Duodenal mucosa (tissue), 2 donors: Measurements from ENCODE around the gene ZNF385B.

ENCODE experiments used
- H3K27ac ChIP-seq: one replicate; pipeline ENCODE4 v1.7.0; 2013; ENCODE audit warnings: low read depth, low read length
- H3K27me3 ChIP-seq, 2 donors: one replicate each; pipeline ENCODE4 v1.7.0; 2013; ENCODE audit warnings: low read length in 2 of 2, control low read depth in 1 of 2; ENCODE audit not compliant: insufficient read depth in 2 of 2, control insufficient read depth in 1 of 2
- H3K36me3 ChIP-seq, 2 donors: one replicate each; pipeline ENCODE4 v1.7.0; 2013; ENCODE audit warnings: low read length in 2 of 2, control low read depth in 1 of 2; ENCODE audit not compliant: insufficient read depth in 2 of 2, control insufficient read depth in 1 of 2
- H3K4me1 ChIP-seq, 2 donors: one replicate each; pipeline ENCODE4 v1.7.0; 2013; ENCODE audit warnings: low read length in 2 of 2, control low read depth in 1 of 2; ENCODE audit not compliant: insufficient read depth in 2 of 2, control insufficient read depth in 1 of 2
- H3K4me3 ChIP-seq, 2 donors: one replicate each; pipeline ENCODE4 v1.7.0; 2013; ENCODE audit warnings: low read length in 2 of 2, low read depth in 1 of 2
- H3K9ac ChIP-seq, 2 donors: one replicate each; pipeline ENCODE4 v1.7.0; 2013; ENCODE audit warnings: low read length in 2 of 2, low read depth in 1 of 2
- H3K9me3 ChIP-seq, 2 donors: one replicate each; pipeline ENCODE4 v1.7.0; 2013; ENCODE audit warnings: low read length in 2 of 2, control low read depth in 1 of 2; ENCODE audit not compliant: control insufficient read depth in 1 of 2

ZNF385B gene

DNA sequence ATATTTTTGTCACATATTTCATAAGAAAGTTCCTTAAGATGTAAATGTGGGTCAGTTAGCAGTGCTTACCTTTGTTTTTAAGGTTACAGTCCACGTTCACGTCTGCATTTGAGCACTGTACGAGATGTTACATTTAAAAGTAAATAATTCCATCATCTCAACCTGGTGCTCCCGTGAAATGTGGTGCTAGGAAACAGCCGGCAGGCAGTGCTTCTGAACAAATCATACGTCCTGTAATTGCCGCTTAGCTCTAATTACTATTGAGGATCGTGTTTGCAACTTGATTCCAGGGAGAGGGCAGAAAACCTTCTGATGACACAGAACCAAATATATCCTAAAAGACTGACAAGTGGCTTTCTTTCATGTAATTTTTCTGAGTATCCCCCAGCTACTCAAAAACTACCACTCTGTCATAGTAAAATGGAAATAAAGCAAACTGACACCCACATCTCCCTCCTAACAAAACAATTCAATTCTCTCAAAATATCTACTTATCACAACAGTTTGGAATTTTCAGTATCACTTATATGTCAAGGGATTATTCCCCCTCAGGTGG, 299.0 kb downstream of the ZNF385B start:
- Histone ChIP-seq H3K36me3 (no peaks in the 10 kb centered on the region), H3K9me3 (no peaks in the 10 kb centered on the region), H3K9ac (no peak overlapping the region), H3K4me3 (no peak overlapping the region), H3K27ac (no peak overlapping the region), H3K27me3 (no peaks in the 10 kb centered on the region), H3K4me1 (no peaks in the 10 kb centered on the region)

GRCh38 chr2:179561702-179562101, 299.7 kb downstream of the ZNF385B start:
- Histone ChIP-seq H3K4me1 (no peaks in the 10 kb centered on the region), H3K36me3 (no peaks in the 10 kb centered on the region), H3K9me3 (no peaks in the 10 kb centered on the region), H3K27ac (no peak overlapping the region), H3K27me3 (no peaks in the 10 kb centered on the region), H3K4me3 (no peak overlapping the region), H3K9ac (no peak overlapping the region)

DNA sequence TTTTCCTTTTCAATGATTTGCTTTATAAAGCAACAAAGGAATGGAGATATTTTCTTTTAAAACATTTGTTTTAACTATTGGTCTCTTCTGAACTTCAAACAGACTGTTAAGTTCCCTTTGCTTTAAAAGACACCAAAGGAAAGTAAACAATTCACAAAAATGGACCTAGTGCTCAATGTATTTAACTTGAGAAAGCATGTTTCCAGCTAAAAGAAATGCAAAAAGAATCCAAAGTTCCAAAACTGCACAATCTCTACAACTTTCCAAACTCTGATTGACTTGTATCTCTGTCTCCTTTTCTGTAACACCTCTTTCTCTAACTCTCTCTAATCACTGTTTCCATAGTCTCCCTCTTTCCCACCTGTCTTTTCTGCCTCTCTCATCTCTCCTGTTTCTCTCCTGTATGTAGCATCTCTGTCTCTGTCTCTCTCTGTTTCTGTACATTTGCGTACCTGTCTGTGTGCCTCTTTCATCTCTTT, 301.1 kb downstream of the ZNF385B start:
- Histone ChIP-seq H3K27ac (no peak overlapping the region), H3K36me3 (no peaks in the 10 kb centered on the region), H3K4me1 (no peaks in the 10 kb centered on the region), H3K9me3 (no peaks in the 10 kb centered on the region), H3K4me3 (no peak overlapping the region), H3K9ac (no peak overlapping the region), H3K27me3 (no peaks in the 10 kb centered on the region)

DNA sequence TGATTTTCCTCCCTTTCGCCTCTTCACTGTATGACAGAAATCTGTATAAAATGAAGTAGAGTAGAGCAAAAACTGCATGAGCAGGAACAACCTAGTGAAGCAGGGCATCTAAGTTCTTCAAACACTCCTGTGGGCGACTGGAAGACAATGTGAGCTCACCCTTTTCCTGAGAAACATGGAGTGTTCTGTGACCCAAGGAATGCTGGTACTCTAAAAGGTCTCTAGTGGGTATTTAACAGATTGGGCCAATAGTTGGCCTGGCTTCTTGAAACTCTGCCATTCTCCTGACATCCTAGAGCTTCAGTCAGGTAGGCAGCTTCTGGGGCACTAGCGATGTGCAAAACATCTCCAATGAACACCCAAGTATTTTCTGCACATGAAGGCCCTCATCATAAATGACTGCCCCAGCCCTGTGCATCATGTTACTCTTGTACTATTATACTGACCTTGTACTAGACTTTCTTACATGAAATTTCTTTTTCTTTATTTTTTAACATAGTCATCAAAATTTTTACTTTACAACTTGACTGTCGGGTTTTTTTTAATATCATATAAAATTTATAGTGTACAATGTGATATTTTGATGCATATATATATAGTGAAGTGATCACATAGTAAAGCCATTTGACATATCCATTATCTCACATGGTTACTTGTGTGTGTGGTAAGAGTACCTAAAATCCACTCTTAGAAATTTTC, 302.2 kb downstream of the ZNF385B start:
- no peaks in the 10 kb centered on the region for H3K36me3 ChIP-seq
- H3K9ac ChIP-seq, result no peak overlapping the region
- H3K9me3 ChIP-seq, result no peaks in the 10 kb centered on the region
- H3K27ac ChIP-seq, result no peak overlapping the region
- no peak overlapping the region for H3K4me3 ChIP-seq
- no peaks in the 10 kb centered on the region for H3K4me1 ChIP-seq
- no peaks in the 10 kb centered on the region for H3K27me3 ChIP-seq

- H3K9ac ChIP-seq, result no peak overlapping the region
- no peaks in the 10 kb centered on the region for H3K4me1 ChIP-seq
- H3K36me3 ChIP-seq, result no peaks in the 10 kb centered on the region
- no peaks in the 10 kb centered on the region for H3K27me3 ChIP-seq
- H3K9me3 ChIP-seq, result no peaks in the 10 kb centered on the region
- no peak overlapping the region for H3K4me3 ChIP-seq
- H3K27ac ChIP-seq, result no peak overlapping the region
Measured at GRCh38 chr2:179558010-179558934, 303.1 kb downstream of the ZNF385B start.

DNA sequence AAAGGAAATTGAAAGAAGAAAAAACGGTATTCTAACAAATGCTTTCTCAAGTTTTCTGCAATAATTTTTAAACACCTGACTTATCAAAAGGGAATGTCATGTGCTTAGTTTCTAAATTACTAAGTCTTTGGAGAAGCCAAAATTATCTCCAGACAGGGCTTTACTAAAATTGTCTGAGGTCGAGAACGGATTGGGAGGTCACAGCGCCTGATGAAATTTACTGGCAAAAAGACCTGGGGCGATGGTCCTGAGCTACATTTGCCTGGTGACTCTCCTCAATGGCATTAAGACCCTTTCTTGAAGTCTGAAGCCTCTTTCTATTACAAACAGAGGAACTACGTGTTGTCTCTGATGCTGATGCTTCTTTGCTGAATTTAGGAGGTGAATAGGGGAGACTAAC, 305.0 kb downstream of the ZNF385B start:
- H3K36me3 ChIP-seq, result no peaks in the 10 kb centered on the region
- no peak overlapping the region for H3K27ac ChIP-seq
- H3K4me1 ChIP-seq, result no peaks in the 10 kb centered on the region
- no peak overlapping the region for H3K9ac ChIP-seq
- H3K9me3 ChIP-seq, result no peaks in the 10 kb centered on the region
- H3K27me3 ChIP-seq, result no peaks in the 10 kb centered on the region
- no peak overlapping the region for H3K4me3 ChIP-seq

GRCh38 chr2:179555691-179556283, 305.6 kb downstream of the ZNF385B start:
- no peak overlapping the region for H3K27ac ChIP-seq
- H3K36me3 ChIP-seq, result no peaks in the 10 kb centered on the region
- H3K9ac ChIP-seq, result no peak overlapping the region
- H3K9me3 ChIP-seq, result no peaks in the 10 kb centered on the region
- H3K27me3 ChIP-seq, result no peaks in the 10 kb centered on the region
- no peak overlapping the region for H3K4me3 ChIP-seq
- no peaks in the 10 kb centered on the region for H3K4me1 ChIP-seq

- Histone ChIP-seq H3K9ac (no peak overlapping the region), H3K4me3 (no peak overlapping the region), H3K27me3 (no peaks in the 10 kb centered on the region), H3K36me3 (no peaks in the 10 kb centered on the region), H3K27ac (no peak overlapping the region), H3K4me1 (no peaks in the 10 kb centered on the region), H3K9me3 (no peaks in the 10 kb centered on the region)
Measured at GRCh38 chr2:179554639-179555386, 306.6 kb downstream of the ZNF385B start.

DNA sequence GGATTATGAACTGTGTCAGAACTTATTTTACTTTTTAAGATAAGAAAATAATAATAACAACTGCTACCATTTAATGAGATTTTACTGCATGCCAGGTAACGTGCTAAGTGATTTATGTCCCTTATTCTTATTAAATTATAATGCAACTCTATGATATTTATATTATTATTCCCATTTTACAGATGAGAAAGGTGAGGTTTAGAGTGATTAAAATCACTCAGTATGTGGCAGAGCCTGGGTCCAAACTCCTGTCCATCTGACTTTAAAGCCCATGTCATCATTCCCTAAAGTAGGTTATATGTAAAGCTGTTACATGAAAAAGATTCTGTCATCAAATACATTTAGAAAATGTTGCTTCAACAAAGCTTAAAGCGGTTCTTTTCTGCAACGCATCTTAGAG, 308.0 kb downstream of the ZNF385B start:
- Histone ChIP-seq H3K27ac (no peak overlapping the region), H3K4me1 (no peaks in the 10 kb centered on the region), H3K36me3 (no peaks in the 10 kb centered on the region), H3K9ac (no peak overlapping the region), H3K4me3 (no peak overlapping the region), H3K9me3 (no peaks in the 10 kb centered on the region), H3K27me3 (no peaks in the 10 kb centered on the region)
